HG02759 (cell line): ENCODE results near the gene CENPM.
A peak's percentile ranks its signal among the peaks of the same experiment; 100 is the strongest.
"Not testable (repeated sequence)": the region's sequence is repeated elsewhere in the genome, so short reads cannot be mapped to it uniquely, and the experiment has no call there.

Experiments
- ATAC-seq: cut with Tn5 transposase; IDR thresholded peaks from one replicate; pipeline ENCODE4 v1.9.1; 2021; ENCODE audit warnings: mild to moderate bottlenecking, moderate library complexity; ENCODE audit not compliant: unreplicated experiment

The CENPM gene

GRCh38 chr22:41966607-41967240, 19.8 kb upstream of the CENPM start:
- no peak for ATAC-seq

- no peak for ATAC-seq
These were observed 19.3 kb upstream of the CENPM start for GRCh38 chr22:41966225-41966606.

GRCh38 chr22:41964112-41964491, 17.1 kb upstream of the CENPM start:
- no peak for ATAC-seq

DNA sequence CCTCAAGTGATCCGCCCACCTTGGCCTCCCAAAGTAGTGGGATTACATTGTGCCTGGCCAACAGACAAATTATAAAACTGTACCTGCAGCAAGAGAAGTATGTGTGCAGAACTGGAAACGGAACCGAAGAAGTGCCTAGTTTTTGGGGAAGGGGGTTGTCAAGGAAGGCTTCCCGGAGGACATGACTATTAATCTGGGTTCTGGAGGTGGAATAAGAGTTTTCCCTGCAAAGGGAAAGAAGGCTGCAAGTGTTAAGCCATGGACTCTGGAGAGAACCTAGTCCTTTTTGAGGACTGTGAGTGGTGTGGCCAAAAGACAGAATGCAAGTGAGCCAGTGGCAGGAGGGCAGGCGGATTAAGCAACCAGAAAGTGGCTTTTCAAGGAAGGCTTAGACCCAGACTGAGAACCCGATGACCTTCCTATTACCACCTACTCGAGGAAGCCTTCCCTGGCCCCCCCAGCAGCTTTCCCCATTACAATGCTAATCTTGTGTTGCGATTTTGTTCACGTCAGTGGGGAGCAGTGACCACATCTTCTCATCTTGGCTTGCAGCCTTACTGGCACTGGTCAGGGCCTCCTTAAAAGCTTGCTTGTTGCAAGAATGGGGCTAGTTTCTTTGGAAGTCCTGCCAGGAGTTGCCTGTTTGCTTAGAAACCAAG, 16.6 kb upstream of the CENPM start:
- ATAC-seq: no peak

DNA sequence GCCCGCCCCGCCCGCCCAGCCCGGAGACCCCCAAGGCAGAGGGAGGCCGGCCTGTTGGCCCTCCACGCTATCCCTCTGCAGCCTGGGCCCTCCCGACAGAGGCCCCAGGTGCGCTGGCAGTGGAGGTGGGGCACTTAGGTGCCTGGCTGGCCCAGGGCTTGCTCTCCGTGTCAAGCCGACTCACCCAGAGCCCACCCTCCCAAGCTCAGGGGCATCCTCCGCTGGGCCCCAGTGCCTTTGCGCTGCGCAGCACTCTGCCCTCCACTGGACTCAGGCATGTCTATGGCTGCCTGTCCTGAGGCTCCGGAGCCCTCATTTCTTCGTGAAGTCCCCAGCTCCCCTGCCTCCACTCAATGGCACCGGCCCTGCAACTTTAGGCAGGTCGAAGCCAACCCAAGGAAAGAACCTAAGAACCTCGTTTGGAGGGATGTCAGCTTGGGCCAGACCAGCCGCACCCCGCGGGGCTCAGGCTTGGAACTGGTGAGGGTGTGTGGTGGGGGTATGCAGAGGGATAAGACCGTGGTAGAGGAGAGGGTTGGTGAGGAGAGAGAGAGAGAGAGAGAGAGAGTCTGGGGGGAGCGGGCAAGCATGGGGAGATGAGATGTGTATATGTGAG, 11.1 kb upstream of the CENPM start:
- ATAC-seq: no peak

DNA sequence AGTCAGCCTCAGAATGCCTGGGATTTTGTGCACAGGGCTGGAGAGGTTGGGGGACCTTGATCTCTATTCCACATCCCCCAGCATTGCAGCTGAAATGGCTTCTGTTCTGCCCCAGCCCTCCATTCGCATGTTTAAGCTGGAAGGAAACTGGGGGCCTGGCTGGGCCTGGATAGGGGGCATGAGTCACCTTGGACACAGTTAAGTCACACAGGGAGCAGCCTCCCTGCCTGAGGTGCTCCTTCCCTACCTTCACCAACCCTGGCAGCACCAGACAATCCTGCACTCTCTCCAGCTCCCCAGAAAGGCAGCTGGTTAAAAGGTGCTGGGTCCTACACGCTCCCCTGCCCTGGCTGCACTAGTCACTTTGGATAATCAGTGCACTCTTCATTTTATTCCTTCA, 5.8 kb upstream of the CENPM start:
- no peak for ATAC-seq

- no peak for ATAC-seq
These were observed 5.0 kb upstream of the CENPM start, which contains the start of gene SMIM45 for GRCh38 chr22:41951898-41952474. Gene SMIM45 (plus strand): TSS chr22:41952150.

DNA sequence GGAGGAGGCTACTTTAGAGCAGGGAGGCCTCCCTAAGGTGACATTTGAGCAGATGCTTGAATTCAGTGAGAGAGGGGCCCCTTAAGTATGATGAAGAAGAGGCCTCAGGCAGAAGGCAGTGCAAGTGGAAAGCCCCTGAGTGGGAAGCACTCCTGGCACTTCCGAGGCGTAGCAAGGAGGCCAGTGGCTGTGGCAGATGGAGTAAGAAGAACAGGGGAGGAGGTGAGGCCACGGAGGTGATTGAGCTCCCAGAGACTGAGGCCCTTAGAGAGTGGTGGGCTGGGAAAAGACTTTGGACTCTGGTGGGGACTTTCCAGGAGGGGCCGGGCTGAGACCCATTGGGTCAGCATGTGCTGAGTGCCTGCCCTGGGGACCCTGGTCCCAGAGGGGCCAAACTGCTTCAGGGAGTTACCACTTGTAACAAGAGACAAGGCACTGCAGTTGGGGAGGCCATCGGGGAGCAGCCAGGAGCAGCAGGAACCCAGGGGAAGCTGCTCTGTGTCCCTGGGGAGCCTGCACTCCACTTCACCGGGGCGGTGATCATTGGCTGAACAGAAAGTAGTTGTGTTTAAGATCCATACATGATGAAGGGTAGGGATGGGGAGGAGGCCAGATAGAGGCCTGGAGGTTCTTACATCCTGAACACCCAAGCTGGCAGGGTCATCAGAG, 2.5 kb upstream of the CENPM start:
- no peak for ATAC-seq

GRCh38 chr22:41948928-41949296, 2.0 kb upstream of the CENPM start:
- ATAC-seq: not testable (repeated sequence)

GRCh38 chr22:41948142-41948541, 1.2 kb upstream of the CENPM start:
- no peak for ATAC-seq

- no peak for ATAC-seq
These were observed 600 bp upstream of the CENPM start for GRCh38 chr22:41947424-41948080.

GRCh38 chr22:41943661-41944209, 3.2 kb downstream of the CENPM start:
- ATAC-seq: no peak

GRCh38 chr22:41940832-41941765, 5.9 kb downstream of the CENPM start:
- peak; percentile 35 for ATAC-seq

GRCh38 chr22:41939981-41940831, 6.7 kb downstream of the CENPM start:
- peak; percentile 59 for ATAC-seq

GRCh38 chr22:41936894-41937169, 10.1 kb downstream of the CENPM start:
- no peak for ATAC-seq

GRCh38 chr22:41935509-41935908, 11.4 kb downstream of the CENPM start:
- no peak for ATAC-seq

GRCh38 chr22:41935015-41935351, 12.0 kb downstream of the CENPM start:
- no peak for ATAC-seq

GRCh38 chr22:41934284-41935014, 12.5 kb downstream of the CENPM start:
- no peak for ATAC-seq
